ENCODE measurements around the gene TK1.
A peak's percentile ranks its signal among the peaks of the same experiment; 100 is the strongest.
"Not testable (repeated sequence)": the region's sequence is repeated elsewhere in the genome, so short reads cannot be mapped to it uniquely, and the experiment has no call there.

The TK1 gene, protein sequence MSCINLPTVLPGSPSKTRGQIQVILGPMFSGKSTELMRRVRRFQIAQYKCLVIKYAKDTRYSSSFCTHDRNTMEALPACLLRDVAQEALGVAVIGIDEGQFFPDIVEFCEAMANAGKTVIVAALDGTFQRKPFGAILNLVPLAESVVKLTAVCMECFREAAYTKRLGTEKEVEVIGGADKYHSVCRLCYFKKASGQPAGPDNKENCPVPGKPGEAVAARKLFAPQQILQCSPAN

DNA sequence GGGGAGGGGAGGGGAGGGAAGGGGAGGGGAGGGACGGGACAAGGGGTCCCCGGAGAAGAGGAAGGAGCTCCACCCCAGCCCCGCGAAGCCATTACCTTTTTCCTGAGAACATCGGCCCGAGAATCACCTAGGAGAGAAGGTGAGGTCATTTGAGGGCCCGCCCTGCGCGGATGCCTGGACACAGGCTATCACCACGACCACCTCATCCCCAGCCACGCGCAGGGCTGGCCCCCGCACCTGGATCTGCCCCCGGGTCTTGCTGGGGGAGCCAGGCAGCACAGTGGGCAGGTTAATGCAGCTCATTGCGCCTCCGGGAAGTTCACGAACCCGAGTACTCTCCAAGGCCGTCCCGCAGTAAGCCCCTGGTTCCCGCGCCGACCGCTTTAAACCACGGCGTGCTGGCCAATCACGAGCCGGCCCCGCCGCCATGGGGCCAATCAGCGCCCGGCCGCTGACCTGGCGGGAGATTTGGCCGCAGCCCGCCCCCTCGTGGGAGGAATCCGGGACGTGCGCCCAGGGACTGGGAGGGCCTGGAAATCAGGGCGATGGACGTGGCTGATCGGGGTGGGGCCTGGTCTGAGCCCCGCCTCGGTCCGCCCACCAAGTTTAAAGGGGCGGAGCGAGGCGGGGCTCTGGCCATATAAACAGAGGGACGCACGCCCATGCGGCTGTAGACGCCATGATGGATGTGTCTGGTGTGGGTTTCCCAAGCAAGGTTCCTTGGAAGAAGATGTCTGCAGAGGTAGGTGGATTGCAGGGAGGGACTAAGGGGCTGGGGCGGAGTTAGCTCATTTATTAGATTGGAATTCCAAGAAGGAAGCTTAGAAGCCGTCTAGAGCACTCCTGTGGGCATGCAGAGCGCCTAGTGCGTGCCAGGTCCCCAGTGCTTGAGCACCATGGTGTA, at the start of gene TK1, which contains the start of gene AFMID:
Gene TK1, minus strand, starts transcription at position 361 of the 904 bp plus-strand sequence. Its CDS starts 58 bp downstream, at position 303.
Gene AFMID, plus strand, starts transcription at position 671 of the 904 bp plus-strand sequence. Its CDS starts 9 bp downstream, at position 680.
- peak; percentile 100 for DNase-seq (ENCODE audit: low spot score)

DNA sequence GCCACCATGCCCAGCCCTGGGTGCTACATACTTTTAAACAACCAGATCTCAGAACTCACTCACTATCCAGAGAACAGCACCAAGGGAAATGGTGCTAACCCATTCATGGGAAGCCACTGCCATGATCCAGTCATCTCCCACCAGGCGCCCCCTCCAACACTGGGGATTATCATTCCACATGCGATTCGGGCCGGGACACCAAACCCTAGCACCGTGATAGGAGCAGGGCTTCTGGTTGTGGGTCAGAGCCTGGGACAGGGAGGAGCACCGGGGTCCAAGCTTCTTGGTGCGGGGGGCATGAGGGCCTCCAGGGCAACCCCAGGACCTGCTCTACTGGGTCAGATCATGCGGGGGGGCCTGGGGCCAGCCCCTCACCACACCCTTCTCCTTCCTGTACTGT, 49.0 kb upstream of the TK1 start:
- no peak for DNase-seq (ENCODE audit: low spot score)

DNA sequence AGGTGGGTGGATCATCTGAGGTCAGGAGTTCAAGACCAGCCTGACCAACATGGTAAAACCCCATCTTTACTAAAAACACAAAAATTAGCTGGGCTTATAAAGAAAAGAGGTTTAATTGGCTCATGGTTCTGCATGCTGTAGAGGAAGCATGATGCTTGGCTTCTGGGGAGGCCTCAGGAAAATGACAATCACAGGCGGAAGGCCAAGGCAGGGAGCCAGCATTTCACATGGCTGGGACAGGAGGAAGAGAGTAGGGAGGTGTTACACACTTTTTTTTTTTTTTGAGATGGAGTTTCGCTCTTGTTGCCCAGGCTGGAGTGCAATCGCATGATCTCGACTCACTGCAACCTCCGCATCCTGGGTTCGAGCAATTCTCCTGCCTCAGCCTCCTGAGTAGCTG, 48.2 kb upstream of the TK1 start:
- DNase-seq (ENCODE audit: low spot score) = not testable (repeated sequence)

- no peak for DNase-seq (ENCODE audit: low spot score)
Measured at GRCh38 chr17:78234261-78234865, 47.5 kb upstream of the TK1 start.

DNA sequence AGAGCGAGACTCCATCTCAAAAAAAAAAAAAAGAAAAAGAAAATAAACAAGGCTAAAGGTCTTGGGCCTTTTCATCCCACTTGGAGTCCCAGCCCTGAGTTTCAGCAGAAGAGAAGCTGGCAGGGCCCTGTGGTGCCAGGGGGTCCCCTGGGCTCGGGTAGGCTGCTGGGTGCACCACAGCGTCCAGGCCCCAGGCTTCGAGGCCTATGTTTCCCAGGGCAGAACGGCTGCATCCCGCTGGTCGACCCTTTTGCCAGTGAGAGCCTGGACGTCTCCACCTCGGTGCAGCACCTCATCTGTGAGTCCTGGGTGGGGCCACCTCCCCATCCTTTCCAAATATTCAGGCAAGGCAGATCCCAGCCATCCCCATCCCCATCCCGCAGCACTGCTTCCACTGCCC, 46.8 kb upstream of the TK1 start:
- DNase-seq (ENCODE audit: low spot score) = no peak

GRCh38 chr17:78232859-78233173, 46.0 kb upstream of the TK1 start:
- DNase-seq (ENCODE audit: low spot score) = no peak

DNA sequence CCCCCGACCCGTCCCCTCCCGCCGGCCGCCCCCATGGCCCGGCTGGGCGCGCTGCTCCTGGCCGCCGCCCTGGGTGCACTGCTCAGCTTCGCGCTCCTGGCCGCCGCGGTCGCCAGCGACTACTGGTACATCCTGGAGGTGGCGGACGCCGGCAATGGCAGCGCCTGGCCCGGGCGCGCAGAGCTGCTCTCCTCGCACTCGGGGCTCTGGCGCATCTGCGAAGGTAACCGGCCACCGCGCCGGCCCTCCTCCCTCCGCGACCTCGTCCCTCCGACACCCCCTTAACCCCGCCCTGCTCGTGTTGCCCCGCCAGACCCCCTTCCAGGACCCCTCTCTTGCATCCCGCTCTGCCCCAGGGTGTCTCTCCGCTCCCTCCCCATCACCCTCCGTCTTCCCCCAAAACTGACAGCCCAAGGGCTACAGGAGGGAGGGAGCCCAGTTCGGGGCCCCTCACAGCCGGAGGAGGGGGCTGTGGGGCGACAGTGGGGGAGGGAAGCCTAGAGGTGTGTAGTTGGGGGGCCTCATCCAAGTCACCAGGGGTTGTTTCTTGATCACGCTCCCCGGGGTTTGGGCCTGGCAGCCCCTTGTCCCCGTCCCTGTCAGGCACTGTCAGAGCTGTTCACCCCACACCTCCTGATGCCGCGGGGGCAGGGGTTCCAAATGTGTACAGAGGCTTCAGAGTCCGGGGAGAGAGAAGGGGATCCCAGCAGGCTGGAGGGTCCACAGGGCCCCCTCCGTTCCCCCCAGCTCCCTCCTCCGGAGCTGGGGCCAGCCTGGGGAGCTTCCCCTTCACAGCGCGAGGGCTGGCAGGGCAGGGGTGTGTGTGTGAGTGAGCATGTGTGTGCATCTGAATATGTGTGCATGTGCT, 45.4 kb upstream of the TK1 start:
- DNase-seq (ENCODE audit: low spot score) = peak; percentile 80

GRCh38 chr17:78230996-78231935, 44.4 kb upstream of the TK1 start, which contains the start of gene TMEM235:
Gene TMEM235, plus strand, starts transcription at chr17:78231631. Its CDS starts 393 bp downstream, at chr17:78232024.
- DNase-seq (ENCODE audit: low spot score) = no peak

DNA sequence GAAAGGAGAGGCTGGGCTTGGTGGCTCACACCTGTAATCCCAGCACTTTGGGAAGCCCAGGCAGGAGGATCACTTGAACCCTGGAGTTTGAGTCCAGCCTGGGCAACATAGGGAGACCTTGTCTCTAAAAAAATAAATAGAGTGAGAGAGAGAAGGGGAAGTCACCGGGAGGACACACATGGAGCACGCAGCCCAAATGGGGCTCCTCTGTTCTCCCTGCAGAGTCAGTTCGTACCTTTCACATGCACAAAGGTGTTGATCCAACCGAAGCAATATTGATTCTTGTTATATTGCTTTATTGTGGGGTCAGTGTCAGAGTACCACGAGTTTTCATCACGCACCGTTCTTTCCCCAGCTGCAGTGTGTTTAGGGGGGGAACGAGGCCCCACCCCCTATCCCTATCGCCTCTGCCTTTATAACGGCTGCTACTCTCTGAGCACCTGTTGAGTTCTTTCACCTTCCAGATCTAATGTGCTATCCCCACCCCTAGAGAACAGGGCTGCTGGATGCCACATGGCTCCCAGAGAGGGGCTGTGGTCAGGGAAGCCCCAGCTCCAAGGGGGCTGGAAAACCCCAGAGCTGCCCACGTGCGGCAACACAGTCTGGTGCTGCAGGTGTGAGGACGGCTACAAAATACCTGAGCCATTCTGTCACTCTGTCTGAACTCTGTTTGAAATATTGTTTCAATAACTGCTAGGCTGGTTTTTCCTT, 43.6 kb upstream of the TK1 start:
- DNase-seq (ENCODE audit: low spot score) = no peak

DNA sequence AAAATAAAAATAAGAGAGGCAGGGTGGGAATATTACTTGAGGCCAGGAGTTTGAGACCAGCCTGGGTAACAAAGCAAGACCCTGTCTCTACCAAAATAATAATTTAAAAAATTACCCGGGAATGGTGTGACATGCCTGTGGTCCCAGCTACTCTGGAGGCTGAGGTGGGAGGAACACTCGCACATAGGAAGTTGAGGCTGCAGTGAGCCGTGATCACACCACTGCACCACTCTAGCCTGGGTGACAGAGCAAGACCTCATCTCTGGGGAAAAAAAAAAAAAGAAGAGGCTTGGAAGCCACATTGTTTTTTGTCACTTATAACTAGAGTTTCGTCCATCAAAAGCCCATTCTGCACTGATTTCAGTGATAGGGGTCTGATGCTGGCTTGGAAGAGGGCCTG, 41.3 kb upstream of the TK1 start:
- DNase-seq (ENCODE audit: low spot score) = no peak

GRCh38 chr17:78227455-78227916, 40.6 kb upstream of the TK1 start:
- no peak for DNase-seq (ENCODE audit: low spot score)

DNA sequence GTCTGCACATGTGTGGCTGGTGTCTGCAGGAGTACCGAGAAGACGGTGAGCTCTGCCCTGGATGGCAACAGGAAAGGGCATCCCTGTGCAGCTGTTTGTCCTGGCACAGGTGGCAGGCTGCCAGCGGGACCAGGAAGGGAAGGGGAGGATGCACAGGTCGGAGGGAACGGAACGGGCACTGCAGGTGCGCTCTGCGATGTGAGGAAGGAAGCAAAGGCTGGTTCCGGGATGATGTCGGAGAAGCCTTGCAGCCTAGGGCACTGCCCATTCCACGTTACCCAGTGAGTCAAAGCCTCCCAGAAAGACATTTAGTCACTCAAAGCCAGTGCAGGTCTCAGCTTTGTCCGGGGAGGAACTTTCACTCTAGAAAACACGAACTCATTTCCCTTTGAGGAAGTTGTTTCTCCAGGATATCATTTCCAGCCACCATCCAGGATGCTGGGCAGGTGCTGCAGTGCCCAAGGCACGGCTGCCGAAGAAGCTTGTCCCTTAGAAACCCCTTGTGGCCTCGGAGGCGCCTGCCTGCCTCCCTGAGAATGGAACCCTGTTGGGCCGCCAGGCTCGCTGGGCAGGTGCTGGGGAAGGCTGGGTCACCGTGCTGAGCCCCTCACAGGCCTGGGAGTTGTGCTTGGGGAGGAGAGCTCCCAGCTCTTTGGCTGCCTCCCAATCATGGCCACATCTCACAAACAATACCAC, 40.1 kb upstream of the TK1 start:
- DNase-seq (ENCODE audit: low spot score) = no peak

- DNase-seq (ENCODE audit: low spot score) = no peak
Measured at GRCh38 chr17:78226055-78226758, 39.4 kb upstream of the TK1 start.

DNA sequence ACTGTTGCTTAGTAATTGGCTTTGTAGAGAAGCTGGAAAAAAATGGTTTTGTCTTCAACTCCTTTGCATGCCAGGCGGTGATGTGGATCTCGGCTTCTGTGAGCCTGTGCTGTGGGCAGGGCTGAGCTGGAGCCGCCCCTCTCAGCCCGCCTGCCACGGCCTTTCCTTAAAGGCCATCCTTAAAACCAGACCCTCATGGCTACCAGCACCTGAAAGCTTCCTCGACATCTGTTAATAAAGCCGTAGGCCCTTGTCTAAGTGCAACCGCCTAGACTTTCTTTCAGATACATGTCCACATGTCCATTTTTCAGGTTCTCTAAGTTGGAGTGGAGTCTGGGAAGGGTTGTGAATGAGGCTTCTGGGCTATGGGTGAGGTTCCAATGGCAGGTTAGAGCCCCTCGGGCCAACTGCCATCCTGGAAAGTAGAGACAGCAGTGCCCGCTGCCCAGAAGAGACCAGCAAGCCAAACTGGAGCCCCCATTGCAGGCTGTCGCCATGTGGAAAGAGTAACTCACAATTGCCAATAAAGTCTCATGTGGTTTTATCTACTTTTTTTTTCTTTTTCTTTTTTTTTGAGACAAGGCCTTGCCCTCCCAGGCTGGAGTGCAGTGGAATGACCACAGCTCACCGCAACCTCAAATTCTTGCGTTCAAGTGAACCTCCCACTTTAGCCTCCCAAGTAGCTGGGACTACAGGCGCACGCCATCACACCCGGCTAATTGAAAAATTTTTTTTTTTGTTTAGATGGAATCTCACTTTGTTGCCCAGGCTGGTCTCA, 38.4 kb upstream of the TK1 start:
- no peak for DNase-seq (ENCODE audit: low spot score)

- no peak for DNase-seq (ENCODE audit: low spot score)
Measured at GRCh38 chr17:78224231-78225087, 37.6 kb upstream of the TK1 start.

DNA sequence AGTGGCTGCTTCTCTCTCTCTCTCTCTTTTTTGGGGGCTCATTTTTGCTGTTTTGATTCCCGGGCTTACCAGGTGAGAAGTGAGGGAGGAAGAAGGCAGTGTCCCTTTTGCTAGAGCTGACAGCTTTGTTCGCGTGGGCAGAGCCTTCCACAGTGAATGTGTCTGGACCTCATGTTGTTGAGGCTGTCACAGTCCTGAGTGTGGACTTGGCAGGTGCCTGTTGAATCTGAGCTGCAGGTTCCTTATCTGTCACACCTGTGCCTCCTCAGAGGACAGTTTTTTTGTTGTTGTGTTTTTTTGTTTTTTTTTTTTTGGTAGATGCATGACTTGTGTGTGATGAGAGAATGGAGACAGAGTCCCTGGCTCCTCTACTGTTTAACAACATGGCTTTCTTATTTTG, 36.9 kb upstream of the TK1 start:
- DNase-seq (ENCODE audit: low spot score) = no peak

DNA sequence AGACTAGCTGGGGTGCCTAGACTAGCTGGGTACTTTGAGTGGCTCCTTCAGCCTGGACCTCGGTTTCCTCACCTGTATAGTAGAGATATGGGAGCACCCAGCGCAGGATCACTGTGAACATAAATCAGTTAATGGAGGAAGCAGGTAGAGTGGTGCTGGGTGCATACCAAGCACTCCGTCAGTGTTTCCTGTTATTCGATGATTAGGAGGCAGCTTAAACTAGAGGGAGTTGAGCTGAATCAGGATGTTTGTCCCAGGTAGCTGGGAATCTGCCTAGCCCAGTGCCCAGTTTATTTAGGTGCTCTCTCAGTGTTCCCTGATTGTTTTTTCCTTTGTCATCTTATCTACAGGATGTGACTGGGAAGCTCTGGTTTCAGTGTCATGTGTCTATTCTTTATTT, 36.2 kb upstream of the TK1 start:
- DNase-seq (ENCODE audit: low spot score) = no peak
